Nephron progenitor cell (in vitro differentiated cells): ENCODE results near the gene CD244.
A peak's percentile ranks its signal among the peaks of the same experiment; 100 is the strongest.
"Not testable (repeated sequence)": the region's sequence is repeated elsewhere in the genome, so short reads cannot be mapped to it uniquely, and the experiment has no call there.

ENCODE experiments used
- DNase-seq: peaks from one replicate; pipeline ENCODE4 v3.0.0; 2021
- H3K27ac Mint-ChIP-seq: 2 replicates; pipeline ENCODE4 v1.8.0; 2021; ENCODE audit warnings: mild to moderate bottlenecking, moderate library complexity, mixed read lengths
- H3K27me3 Mint-ChIP-seq: 2 replicates; pipeline ENCODE4 v1.8.0; 2021; ENCODE audit warnings: mild to moderate bottlenecking, low read depth, mixed read lengths; ENCODE audit not compliant: poor library complexity
- H3K36me3 Mint-ChIP-seq: 2 replicates; pipeline ENCODE4 v1.8.0; 2021; ENCODE audit warnings: low read depth, mixed read lengths
- H3K4me1 Mint-ChIP-seq: 2 replicates; pipeline ENCODE4 v1.8.0; 2021; ENCODE audit warnings: mixed read lengths
- H3K4me3 Mint-ChIP-seq: 2 replicates; pipeline ENCODE4 v1.8.0; 2021; ENCODE audit warnings: mild to moderate bottlenecking, moderate library complexity, mixed read lengths
- H3K9me3 Mint-ChIP-seq: 2 replicates; pipeline ENCODE4 v1.8.0; 2021; ENCODE audit warnings: mild to moderate bottlenecking, moderate library complexity, mixed read lengths
- CTCF ChIP-seq: fragments of 200-600 bp; sonication (generic); IDR thresholded peaks from 2 replicates; pipeline ENCODE4 v1.5.0; 2021; ENCODE audit warnings: antibody characterized with exemption

Gene CD244

GRCh38 chr1:160868141-160868540 is 5.5 kb upstream of the CD244 start:
- H3K36me3 Mint-ChIP-seq = no peaks in the 10 kb centered on the region
- peaks cover 3% of the 10 kb centered on the region for H3K27me3 Mint-ChIP-seq
- H3K4me1 Mint-ChIP-seq = peaks cover 5% of the 10 kb centered on the region
- H3K9me3 Mint-ChIP-seq = no peaks in the 10 kb centered on the region
- H3K27ac Mint-ChIP-seq = no peak overlapping the region
- no peak overlapping the region for H3K4me3 Mint-ChIP-seq
- TF ChIP-seq CTCF = no peak
- no peak for DNase-seq

GRCh38 chr1:160867651-160868050 is 5.0 kb upstream of the CD244 start:
- DNase-seq, H3K4me3 Mint-ChIP-seq, H3K27me3 Mint-ChIP-seq, H3K36me3 Mint-ChIP-seq, H3K9me3 Mint-ChIP-seq, H3K4me1 Mint-ChIP-seq: not testable (repeated sequence)
- H3K27ac Mint-ChIP-seq = peak overlapping the region; percentile 65

- no peak overlapping the region for H3K4me3 Mint-ChIP-seq
- H3K27me3 Mint-ChIP-seq = peaks cover 2% of the 10 kb centered on the region
- H3K27ac Mint-ChIP-seq = no peak overlapping the region
- H3K4me1 Mint-ChIP-seq = peaks cover 19% of the 10 kb centered on the region
- no peaks in the 10 kb centered on the region for H3K36me3 Mint-ChIP-seq
- no peak for DNase-seq
- H3K9me3 Mint-ChIP-seq = no peaks in the 10 kb centered on the region
- TF ChIP-seq CTCF = no peak
Measured at GRCh38 chr1:160866695-160867260, 4.1 kb upstream of the CD244 start.

GRCh38 chr1:160866001-160866694 is 3.5 kb upstream of the CD244 start:
- Mint-ChIP-seq H3K4me3 (no peak overlapping the region), H3K27ac (no peak overlapping the region), H3K27me3 (peaks cover 2% of the 10 kb centered on the region), H3K4me1 (peaks cover 22% of the 10 kb centered on the region), H3K9me3 (no peaks in the 10 kb centered on the region), H3K36me3 (no peaks in the 10 kb centered on the region)
- DNase-seq = no peak
- TF ChIP-seq CTCF = no peak

GRCh38 chr1:160865337-160865736 is 2.6 kb upstream of the CD244 start:
- TF ChIP-seq CTCF = no peak

GRCh38 chr1:160864173-160864572 is 1.5 kb upstream of the CD244 start:
- H3K36me3 Mint-ChIP-seq = no peaks in the 10 kb centered on the region
- DNase-seq = no peak
- H3K4me1 Mint-ChIP-seq = peaks cover 33% of the 10 kb centered on the region
- TF ChIP-seq CTCF = no peak
- no peak overlapping the region for H3K27ac Mint-ChIP-seq
- H3K4me3 Mint-ChIP-seq = no peak overlapping the region
- H3K27me3 Mint-ChIP-seq = peaks cover 2% of the 10 kb centered on the region
- no peaks in the 10 kb centered on the region for H3K9me3 Mint-ChIP-seq

More at GRCh38 chr1:160865337-160865736, 2.6 kb upstream of the CD244 start:
- Mint-ChIP-seq H3K36me3 (no peaks in the 10 kb centered on the region), H3K9me3 (no peaks in the 10 kb centered on the region), H3K27me3 (peaks cover 2% of the 10 kb centered on the region), H3K4me3 (no peak overlapping the region), H3K27ac (no peak overlapping the region), H3K4me1 (peaks cover 30% of the 10 kb centered on the region)
- DNase-seq = no peak
